ENCODE data around the gene TTC13.

Gene TTC13

GRCh38 chr1:230971771-230972170, 6.9 kb downstream of the TTC13 start:
- H3K4me3 ChIP-seq (replicated peaks in 1 of 2; ENCODE audit: low read depth in 2 of 2, low read length in 2 of 2), result no peak overlapping the region
- TF ChIP-seq, protein P1, sequence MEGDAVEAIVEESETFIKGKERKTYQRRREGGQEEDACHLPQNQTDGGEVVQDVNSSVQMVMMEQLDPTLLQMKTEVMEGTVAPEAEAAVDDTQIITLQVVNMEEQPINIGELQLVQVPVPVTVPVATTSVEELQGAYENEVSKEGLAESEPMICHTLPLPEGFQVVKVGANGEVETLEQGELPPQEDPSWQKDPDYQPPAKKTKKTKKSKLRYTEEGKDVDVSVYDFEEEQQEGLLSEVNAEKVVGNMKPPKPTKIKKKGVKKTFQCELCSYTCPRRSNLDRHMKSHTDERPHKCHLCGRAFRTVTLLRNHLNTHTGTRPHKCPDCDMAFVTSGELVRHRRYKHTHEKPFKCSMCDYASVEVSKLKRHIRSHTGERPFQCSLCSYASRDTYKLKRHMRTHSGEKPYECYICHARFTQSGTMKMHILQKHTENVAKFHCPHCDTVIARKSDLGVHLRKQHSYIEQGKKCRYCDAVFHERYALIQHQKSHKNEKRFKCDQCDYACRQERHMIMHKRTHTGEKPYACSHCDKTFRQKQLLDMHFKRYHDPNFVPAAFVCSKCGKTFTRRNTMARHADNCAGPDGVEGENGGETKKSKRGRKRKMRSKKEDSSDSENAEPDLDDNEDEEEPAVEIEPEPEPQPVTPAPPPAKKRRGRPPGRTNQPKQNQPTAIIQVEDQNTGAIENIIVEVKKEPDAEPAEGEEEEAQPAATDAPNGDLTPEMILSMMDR (IDR thresholded peaks at IDR 0.05; ENCODE audit: low read depth, low read length), result no peak
- no peak for DNase-seq (ENCODE audit: low read depth in 2 of 2)

- TF ChIP-seq, protein P1 (IDR thresholded peaks at IDR 0.05; ENCODE audit: low read depth, low read length), result no peak
- DNase-seq (ENCODE audit: low read depth in 2 of 2), result no peak
- H3K4me3 ChIP-seq (replicated peaks in 1 of 2; ENCODE audit: low read depth in 2 of 2, low read length in 2 of 2), result no peak overlapping the region
Observed at GRCh38 chr1:230970432-230970831, 8.2 kb downstream of the TTC13 start.

GRCh38 chr1:230966358-230966873, 12.2 kb downstream of the TTC13 start:
- H3K4me3 ChIP-seq (replicated peaks in 1 of 2; ENCODE audit: low read depth in 2 of 2, low read length in 2 of 2), result no peak overlapping the region
- DNase-seq (ENCODE audit: low read depth in 2 of 2), result no peak
- TF ChIP-seq, protein P1 (IDR thresholded peaks at IDR 0.05; ENCODE audit: low read depth, low read length), result no peak

GRCh38 chr1:230965535-230965934, 13.1 kb downstream of the TTC13 start:
- TF ChIP-seq, protein P1 (IDR thresholded peaks at IDR 0.05; ENCODE audit: low read depth, low read length), result no peak
- DNase-seq (ENCODE audit: low read depth in 2 of 2), result no peak
- no peak overlapping the region for H3K4me3 ChIP-seq (replicated peaks in 1 of 2; ENCODE audit: low read depth in 2 of 2, low read length in 2 of 2)

DNA sequence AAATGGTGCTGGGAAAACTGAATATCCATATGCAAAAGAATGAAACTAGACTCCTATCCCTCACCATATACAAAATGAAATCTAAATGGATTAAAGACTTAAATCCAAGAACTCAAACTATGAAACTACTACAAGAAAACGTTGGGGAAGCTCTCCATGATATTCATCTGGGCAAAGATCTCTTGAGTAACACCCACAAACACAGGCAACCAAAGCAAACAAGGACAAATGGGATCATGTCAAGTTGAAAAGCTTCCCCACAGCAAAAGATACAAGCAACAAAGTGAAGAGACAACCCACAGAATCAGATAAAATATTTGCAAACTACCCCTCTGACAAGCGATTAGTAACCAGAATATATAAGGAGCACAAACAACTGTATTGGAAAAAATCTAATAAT, 13.8 kb downstream of the TTC13 start:
- TF ChIP-seq, protein P1 (IDR thresholded peaks at IDR 0.05; ENCODE audit: low read depth, low read length), result no peak
- no peak overlapping the region for H3K4me3 ChIP-seq (replicated peaks in 1 of 2; ENCODE audit: low read depth in 2 of 2, low read length in 2 of 2)
- no peak for DNase-seq (ENCODE audit: low read depth in 2 of 2)

DNA sequence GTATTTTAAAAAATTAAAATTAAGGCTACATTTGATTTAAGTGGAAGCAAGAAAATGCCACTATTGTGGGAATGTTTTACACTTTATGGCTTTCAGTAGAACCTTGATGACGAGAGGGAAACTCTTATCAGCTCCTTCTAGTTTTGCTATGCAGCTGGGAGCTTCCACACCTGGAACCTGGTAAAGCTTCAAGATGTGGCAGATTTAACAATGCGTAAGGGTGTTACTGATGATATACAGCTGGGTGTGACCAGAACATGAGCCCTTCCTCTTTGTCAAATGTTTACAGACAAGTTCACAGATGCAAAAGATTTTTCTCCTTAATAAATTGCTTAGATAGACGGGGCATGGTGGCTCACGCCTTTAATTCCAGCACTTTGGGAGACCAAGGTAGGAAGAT, 20.3 kb downstream of the TTC13 start:
- no peak overlapping the region for H3K4me3 ChIP-seq (replicated peaks in 1 of 2; ENCODE audit: low read depth in 2 of 2, low read length in 2 of 2)
- TF ChIP-seq, protein P1 (IDR thresholded peaks at IDR 0.05; ENCODE audit: low read depth, low read length), result no peak
- no peak for DNase-seq (ENCODE audit: low read depth in 2 of 2)

DNA sequence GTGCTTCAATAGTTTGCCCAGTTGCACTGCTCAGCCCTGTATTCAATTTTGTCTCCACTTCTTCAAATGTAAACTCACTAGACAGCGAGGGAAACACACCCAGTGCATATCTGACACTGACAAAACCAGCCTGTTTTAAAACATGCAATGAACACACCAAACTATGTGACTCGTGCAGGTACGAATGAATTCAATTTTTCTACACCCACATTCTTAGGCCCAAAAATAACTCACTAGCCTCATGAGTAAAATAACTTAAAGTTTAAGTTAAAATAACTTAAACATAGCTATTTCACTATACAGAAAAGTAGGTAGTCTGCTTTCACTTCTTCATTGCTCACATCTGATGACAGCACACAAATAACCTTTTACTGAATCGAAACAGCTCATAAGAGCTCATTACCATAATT, 21.1 kb downstream of the TTC13 start:
- DNase-seq (ENCODE audit: low read depth in 2 of 2), result no peak
- H3K4me3 ChIP-seq (replicated peaks in 1 of 2; ENCODE audit: low read depth in 2 of 2, low read length in 2 of 2), result no peak overlapping the region
- TF ChIP-seq, protein P1 (IDR thresholded peaks at IDR 0.05; ENCODE audit: low read depth, low read length), result no peak

Measured in cardiac fibroblast (primary cell).